Endothelial cell of umbilical vein (primary cell): Measurements from ENCODE around the gene PIK3C2G. TPM values are rescaled to one million over a fixed set of nuclear protein-coding genes. Genes with fewer than 3 reads are reported as not detected.

Source experiments
- BruUV-seq: library from RNA; stranded (reverse); fragments of 400-500 nt; replicated peaks from 2 replicates; lab custom pipeline; 2021; lab: Mats Ljungman, UMichigan
- CTCF ChIA-PET: fragments of 300-600, 350-600 bp; sonication (Branson Sonifier 250); formaldehyde crosslinking; loops from one replicate; lab custom pipeline; 2021; ENCODE audit warnings: antibody characterized with exemption, inconsistent platforms; lab: Charles Lee
- POLR2A ChIA-PET: fragments of 300-600, 350-600 bp; sonication (Branson Sonifier 250); formaldehyde crosslinking; loops from one replicate; lab custom pipeline; 2021; ENCODE audit warnings: antibody characterized with exemption, inconsistent platforms; lab: Charles Lee
- DNase-seq: peaks from one replicate; pipeline ENCODE4 v3.0.0-alpha.2; 2011; ENCODE audit warnings: low read depth, low spot score
- FAIRE-seq: peaks from 2 replicates; lab custom pipeline; 2011; peaks lifted over from hg19 to GRCh38; lab: Jason Lieb, UNC
- H2AFZ ChIP-seq: 2 replicates; pipeline ENCODE4 v1.6.0; 2012; ENCODE audit warnings: low read depth, low read length, control low read depth, inconsistent platforms
- H3K27ac ChIP-seq: 2 replicates; pipeline ENCODE4 v1.5.1; 2011; ENCODE audit warnings: low read depth, mild to moderate bottlenecking, control low read depth, low read length, moderate library complexity; ENCODE audit not compliant: insufficient read depth
- H3K27me3 ChIP-seq, 2 experiments: 2 replicates each; pipeline versions ENCODE4 v1.6.0 to v1.6.1; 2011; ENCODE audit warnings: low read length in 2 of 2, mixed read lengths in 1 of 2; ENCODE audit not compliant: control insufficient read depth in 2 of 2, insufficient read depth in 2 of 2
- H3K36me3 ChIP-seq, 2 experiments: 2 replicates in 1 of 2; 3 replicates in 1 of 2; pipeline ENCODE4 v1.5.1; 2011; ENCODE audit warnings: low read length in 2 of 2, mild to moderate bottlenecking in 1 of 2, moderate library complexity in 1 of 2; ENCODE audit not compliant: control insufficient read depth in 2 of 2, insufficient read depth in 2 of 2; ENCODE audit errors: extremely low read depth in 1 of 2
- H3K4me1 ChIP-seq: 3 replicates; pipeline ENCODE4 v1.5.1; 2011; ENCODE audit warnings: mild to moderate bottlenecking, low read length; ENCODE audit not compliant: control insufficient read depth, insufficient read depth; ENCODE audit errors: extremely low read depth
- H3K4me2 ChIP-seq: 2 replicates; pipeline ENCODE4 v1.6.1; 2011; ENCODE audit warnings: low read length, control low read depth, mixed read lengths; ENCODE audit not compliant: insufficient read depth
- H3K4me3 ChIP-seq, 3 experiments: fragments of 200-600 bp in 1 of 3; sonication (generic), shearing (Covaris generic) in 1 of 3; replicated peaks in 1 of 3; 2 replicates each; pipeline ENCODE4 v1.5.1; 2011 to 2016; ENCODE audit warnings: control low read depth in 3 of 3, low read length in 3 of 3, mild to moderate bottlenecking in 2 of 3, inconsistent platforms in 1 of 3, low read depth in 1 of 3, moderate library complexity in 1 of 3; ENCODE audit not compliant: insufficient read depth in 1 of 3
- H3K79me2 ChIP-seq: 2 replicates; pipeline ENCODE4 v1.6.0; 2012; ENCODE audit warnings: low read length, inconsistent platforms; ENCODE audit not compliant: control insufficient read depth, insufficient read depth
- H3K9ac ChIP-seq: replicated peaks from 2 replicates; pipeline ENCODE3; 2011; ENCODE audit warnings: low read length, control low read depth; ENCODE audit not compliant: insufficient read depth; ENCODE audit errors: extremely low read depth
- H3K9me1 ChIP-seq: replicated peaks from 3 replicates; pipeline ENCODE4 v1.6.0; 2011; ENCODE audit warnings: mild to moderate bottlenecking, low read length; ENCODE audit not compliant: control insufficient read depth, insufficient read depth; ENCODE audit errors: extremely low read depth
- H3K9me3 ChIP-seq: replicated peaks from 2 replicates; pipeline ENCODE4 v1.5.1; 2012; ENCODE audit warnings: low read length, inconsistent platforms; ENCODE audit not compliant: control insufficient read depth, insufficient read depth
- H4K20me1 ChIP-seq: replicated peaks from 2 replicates; pipeline ENCODE3; 2011; ENCODE audit warnings: mild to moderate bottlenecking, low read length; ENCODE audit not compliant: control insufficient read depth, insufficient read depth; ENCODE audit errors: extremely low read depth
- EZH2 ChIP-seq: IDR thresholded peaks from 2 replicates; pipeline ENCODE4 v1.6.1; 2012; ENCODE audit warnings: borderline replicate concordance, low read depth, mild to moderate bottlenecking, moderate library complexity, low read length, inconsistent platforms; ENCODE audit not compliant: severe bottlenecking
- FOS ChIP-seq: IDR thresholded peaks from 2 replicates; pipeline ENCODE4 v1.6.1; 2011; ENCODE audit warnings: mild to moderate bottlenecking, low read length, moderate library complexity, borderline replicate concordance; ENCODE audit not compliant: insufficient read depth
- GATA2 ChIP-seq: IDR thresholded peaks from 2 replicates; pipeline ENCODE4 v1.7.0; 2011; ENCODE audit warnings: low read depth, mild to moderate bottlenecking, moderate library complexity, mixed read lengths, low read length; ENCODE audit not compliant: insufficient read length, insufficient read depth
- JUN ChIP-seq: IDR thresholded peaks from 2 replicates; pipeline ENCODE4 v1.6.1; 2011; ENCODE audit warnings: borderline replicate concordance, low read depth; ENCODE audit not compliant: insufficient read length, insufficient read depth
- MAX ChIP-seq: IDR thresholded peaks from 2 replicates; pipeline ENCODE4 v1.6.1; 2011; ENCODE audit not compliant: insufficient read depth, insufficient read length
- MYC ChIP-seq: IDR thresholded peaks from one replicate; pipeline ENCODE4 v1.6.1; 2011; ENCODE audit warnings: mild to moderate bottlenecking, low read depth, low read length
- POLR2A ChIP-seq: IDR thresholded peaks from 2 replicates; pipeline ENCODE4 v1.6.1; 2012; ENCODE audit warnings: low read depth, mild to moderate bottlenecking, control low read depth, low read length
- dilution Hi-C: fragments of 300-500 bp; cut with MboI; formaldehyde crosslinking; loops from one replicate; pipeline ENCODE4 v1.15.0; 2019; ENCODE audit warnings: low sequenced_read_pairs; ENCODE audit not compliant: extremely low pct_ligation_motif_present
- intact Hi-C: fragments of 100-400 bp; cut with micrococcal nuclease; formaldehyde crosslinking; loops from one replicate; pipeline ENCODE4 v1.10.0; 2022
- polyA plus RNA-seq, 4 experiments: library from polyadenylated mRNA; depleted of rRNA in 3 of 4; stranded (reverse) in 3 of 4; unstranded in 1 of 4; fragments of >200 nt; gene quantifications; 2 replicates each; pipeline versions ENCODE4 v1.2.1 to v1.2.3, GENCODE V29; 2011 to 2012; ENCODE audit warnings: missing spikeins in 1 of 4
- total RNA-seq: library from RNA; stranded (reverse); gene quantifications from 2 replicates; pipeline ENCODE4 v1.2.3, GENCODE V29; 2021
- TF ChIP-seq, protein P1 (sequence below), 2 donors: IDR thresholded peaks; 1 replicate in 1 of 2; 2 replicates in 1 of 2; pipeline ENCODE4 v1.5.1; 2011; ENCODE audit warnings: low read length in 2 of 2, mild to moderate bottlenecking in 2 of 2, moderate library complexity in 2 of 2, control low read depth in 1 of 2, inconsistent platforms in 1 of 2, low read depth in 1 of 2; ENCODE audit not compliant: insufficient read depth in 1 of 2; ENCODE audit errors: extremely low read depth in 1 of 2

Gene PIK3C2G
- total and polyA plus RNA-seq, 2 donors (not counting 3 experiments of a cell fraction or from before 2014, with no cell fraction given): not detected

GRCh38 chr12:18414671-18415070, 153.4 kb downstream of the PIK3C2G start:
- H3K4me1 ChIP-seq: no peaks in the 10 kb centered on the region
- DNase-seq (no peak), FAIRE-seq (no peak)
- no peaks in the 10 kb centered on the region for H3K9me1 ChIP-seq
- CTCF ChIA-PET: no interaction called here
- H2AFZ ChIP-seq: no peak overlapping the region
- dilution Hi-C loops (no loop called here), intact Hi-C loops (no loop called here)
- no peak overlapping the region for H3K4me3 ChIP-seq
- TF ChIP-seq MYC: no peak
- no peak for TF ChIP-seq POLR2A
- no peak for TF ChIP-seq FOS
- TF ChIP-seq MAX: no peak
- TF ChIP-seq EZH2: no peak
- TF ChIP-seq, protein P1, sequence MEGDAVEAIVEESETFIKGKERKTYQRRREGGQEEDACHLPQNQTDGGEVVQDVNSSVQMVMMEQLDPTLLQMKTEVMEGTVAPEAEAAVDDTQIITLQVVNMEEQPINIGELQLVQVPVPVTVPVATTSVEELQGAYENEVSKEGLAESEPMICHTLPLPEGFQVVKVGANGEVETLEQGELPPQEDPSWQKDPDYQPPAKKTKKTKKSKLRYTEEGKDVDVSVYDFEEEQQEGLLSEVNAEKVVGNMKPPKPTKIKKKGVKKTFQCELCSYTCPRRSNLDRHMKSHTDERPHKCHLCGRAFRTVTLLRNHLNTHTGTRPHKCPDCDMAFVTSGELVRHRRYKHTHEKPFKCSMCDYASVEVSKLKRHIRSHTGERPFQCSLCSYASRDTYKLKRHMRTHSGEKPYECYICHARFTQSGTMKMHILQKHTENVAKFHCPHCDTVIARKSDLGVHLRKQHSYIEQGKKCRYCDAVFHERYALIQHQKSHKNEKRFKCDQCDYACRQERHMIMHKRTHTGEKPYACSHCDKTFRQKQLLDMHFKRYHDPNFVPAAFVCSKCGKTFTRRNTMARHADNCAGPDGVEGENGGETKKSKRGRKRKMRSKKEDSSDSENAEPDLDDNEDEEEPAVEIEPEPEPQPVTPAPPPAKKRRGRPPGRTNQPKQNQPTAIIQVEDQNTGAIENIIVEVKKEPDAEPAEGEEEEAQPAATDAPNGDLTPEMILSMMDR (IDR thresholded peaks at IDR 0.05; ENCODE audit: extremely low read depth in 1 of 2, insufficient read depth in 1 of 2, low read depth in 1 of 2, low read length in 2 of 2): no peak
- TF ChIP-seq GATA2: no peak
- TF ChIP-seq JUN: no peak
- no peak overlapping the region for H3K4me2 ChIP-seq
- no peaks in the 10 kb centered on the region for H3K79me2 ChIP-seq
- H3K9me3 ChIP-seq: no peaks in the 10 kb centered on the region
- H3K36me3 ChIP-seq: no peaks in the 10 kb centered on the region
- no peaks in the 10 kb centered on the region for H4K20me1 ChIP-seq
- no peak overlapping the region for H3K27ac ChIP-seq
- no peak overlapping the region for H3K9ac ChIP-seq
- H3K27me3 ChIP-seq: no peaks in the 10 kb centered on the region
- no TSS peak for BruUV-seq
- POLR2A ChIA-PET: no interaction called here
